H1 (cell line): ENCODE data around the gene PGBD5. TPM values are rescaled to one million over a fixed set of nuclear protein-coding genes. Genes with fewer than 3 reads are reported as not detected.

Source experiments
- ATF2 ChIP-seq: IDR thresholded peaks from 2 replicates; pipeline ENCODE4 v1.6.1; 2012; ENCODE audit warnings: low read length, inconsistent platforms
- ATF3 ChIP-seq: IDR thresholded peaks from 2 replicates; pipeline ENCODE4 v1.6.1; 2011; ENCODE audit warnings: low read depth, mild to moderate bottlenecking, low read length; ENCODE audit not compliant: insufficient read depth
- JUN ChIP-seq: IDR thresholded peaks from 2 replicates; pipeline ENCODE4 v1.6.1; 2011; ENCODE audit warnings: low read depth, mild to moderate bottlenecking, improper control_type of control experiment, low read length
- POLR2A ChIP-seq, 2 experiments: IDR thresholded peaks; 1 replicate in 1 of 2; 2 replicates in 1 of 2; pipeline ENCODE4 v1.6.1; 2011; ENCODE audit warnings: low read depth in 2 of 2, low read length in 2 of 2, mild to moderate bottlenecking in 2 of 2; ENCODE audit errors: control extremely low read depth in 1 of 2
- POU5F1 ChIP-seq: IDR thresholded peaks from 2 replicates; pipeline ENCODE4 v1.6.1; 2011; ENCODE audit warnings: low read depth, mild to moderate bottlenecking, low read length, moderate library complexity
- SAP30 ChIP-seq: fragments of 300-600 bp; sonication (generic); IDR thresholded peaks from 2 replicates; pipeline ENCODE4 v1.7.1; 2012; ENCODE audit warnings: low read length, moderate library complexity, mild to moderate bottlenecking, inconsistent platforms; ENCODE audit not compliant: insufficient read depth, insufficient replicate concordance
- SRF ChIP-seq: IDR thresholded peaks from 2 replicates; pipeline ENCODE4 v1.6.1; 2011; ENCODE audit warnings: mild to moderate bottlenecking, low read depth, low read length, moderate library complexity
- TCF12 ChIP-seq: IDR thresholded peaks from 2 replicates; pipeline ENCODE4 v1.6.1; 2011; ENCODE audit warnings: low read depth, mild to moderate bottlenecking, low read length
- polyA plus RNA-seq, 7 experiments: library from polyadenylated mRNA; depleted of rRNA in 3 of 7; stranded (reverse) in 5 of 7; unstranded in 2 of 7; fragments of >200 nt in 5 of 7; fragments of 200-250 nt in 2 of 7; gene quantifications; 1 replicate in 5 of 7; 2 replicates in 1 of 7; 4 replicates in 1 of 7; pipeline versions ENCODE4 v1.2.1 to v1.2.3, GENCODE V29; 2011 to 2013; ENCODE audit warnings: missing spikeins in 2 of 7, mixed read lengths in 2 of 7
- total RNA-seq: library from RNA; stranded (reverse); fragmentation: NEBNext Ultra II Directional; extraction: Animal tissue kit (Norgen Biotek cat#: 25700); gene quantifications from 2 replicates; pipeline ENCODE4 v1.2.1, GENCODE V29; 2021
- TF ChIP-seq, protein P1 (sequence below): IDR thresholded peaks from 2 replicates; pipeline ENCODE4 v1.6.1; 2011; ENCODE audit warnings: low read length, improper control_type of control experiment

Gene PGBD5
- total and polyA plus RNA-seq, 2 of the 8 experiments (the other 6 are each of a cell fraction or from before 2014, with no cell fraction given): 16.3 to 18.4 TPM

- TF ChIP-seq, protein P1, sequence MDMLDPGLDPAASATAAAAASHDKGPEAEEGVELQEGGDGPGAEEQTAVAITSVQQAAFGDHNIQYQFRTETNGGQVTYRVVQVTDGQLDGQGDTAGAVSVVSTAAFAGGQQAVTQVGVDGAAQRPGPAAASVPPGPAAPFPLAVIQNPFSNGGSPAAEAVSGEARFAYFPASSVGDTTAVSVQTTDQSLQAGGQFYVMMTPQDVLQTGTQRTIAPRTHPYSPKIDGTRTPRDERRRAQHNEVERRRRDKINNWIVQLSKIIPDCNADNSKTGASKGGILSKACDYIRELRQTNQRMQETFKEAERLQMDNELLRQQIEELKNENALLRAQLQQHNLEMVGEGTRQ: no peak
- TF ChIP-seq JUN: no peak
- no peak for TF ChIP-seq SAP30
- no peak for TF ChIP-seq POLR2A (IDR thresholded peaks at IDR 0.05; ENCODE audit: control extremely low read depth in 1 of 2, low read depth in 2 of 2, low read length in 2 of 2)
- TF ChIP-seq ATF3: no peak
- TF ChIP-seq POU5F1: no peak
- TF ChIP-seq SRF: no peak
- no peak for TF ChIP-seq ATF2
- no peak for TF ChIP-seq TCF12
Observed at GRCh38 chr1:230465691-230466090, 39.6 kb upstream of the PGBD5 start (continued).
